Measurements from ENCODE around the gene SMIM3. TPM values are rescaled to one million over a fixed set of nuclear protein-coding genes. Genes with fewer than 3 reads are reported as not detected.

SMIM3 gene, protein sequence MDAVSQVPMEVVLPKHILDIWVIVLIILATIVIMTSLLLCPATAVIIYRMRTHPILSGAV
- total RNA-seq = 3.4 and 3.7 TPM in 2 replicates

DNA sequence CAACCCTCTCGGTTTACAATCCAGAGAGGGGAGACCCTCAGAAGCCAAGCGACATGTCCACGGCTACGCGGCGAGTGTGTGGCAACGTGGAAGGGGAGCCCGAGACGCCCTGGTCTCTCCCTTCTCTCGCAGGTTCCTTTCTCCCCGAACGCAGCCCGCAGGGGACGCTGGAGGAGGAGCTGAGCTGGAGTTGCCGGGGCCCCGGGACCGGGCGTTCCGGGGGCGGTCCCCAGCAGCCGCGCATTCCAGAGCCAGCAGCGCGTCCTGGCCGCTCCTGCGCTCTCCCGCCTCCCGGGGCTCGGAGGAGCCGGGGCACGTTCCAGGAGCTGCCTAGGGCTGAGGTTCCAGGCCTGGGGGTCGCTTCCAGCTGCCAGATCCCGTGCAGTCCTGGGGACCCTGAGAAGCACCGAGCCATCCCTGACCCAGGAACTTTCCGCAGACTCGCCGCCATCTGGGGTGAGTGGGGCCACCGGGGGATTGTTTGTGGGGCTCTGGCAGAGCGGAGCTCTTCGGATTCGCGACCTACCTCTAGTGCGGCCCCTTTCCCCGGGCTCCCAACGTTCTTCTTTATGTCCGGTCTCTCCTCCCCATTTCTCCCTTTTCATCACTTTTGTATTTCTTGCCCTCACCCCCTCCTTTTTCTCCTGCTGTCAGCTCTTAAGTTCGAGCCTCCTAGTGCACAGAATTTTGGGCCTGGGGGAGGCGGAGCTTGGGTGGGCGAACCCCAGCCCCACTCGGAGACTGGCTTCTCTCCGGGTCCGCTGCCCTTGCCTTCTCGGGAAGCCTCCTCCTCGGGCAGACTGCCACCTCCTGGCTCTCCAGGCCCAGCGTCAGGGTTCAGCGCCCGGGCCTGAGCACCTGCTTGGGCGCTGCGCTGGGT is at the start of gene SMIM3:
Gene SMIM3, plus strand, starts transcription at position 241 of the 880 bp plus-strand sequence. CDS start 16,684 bp downstream, outside the sequence.
- FAIRE-seq (no peak), DNase-seq (ENCODE audit: low read depth) (peak; percentile 44)
- H3K27me3 ChIP-seq (ENCODE audit: control insufficient read depth, insufficient read depth, low read length) = no peaks in the 10 kb centered on the region
- H3K36me3 ChIP-seq (ENCODE audit: control insufficient read depth, insufficient read depth, low read length) = no peaks in the 10 kb centered on the region
- H3K4me3 ChIP-seq (ENCODE audit: low read depth, low read length) = peak within 1 kb of the TSS; percentile 72
- TF ChIP-seq CTCF (IDR thresholded peaks at IDR 0.05; ENCODE audit: insufficient read depth, low read length, severe bottlenecking) = peak; percentile 67

DNA sequence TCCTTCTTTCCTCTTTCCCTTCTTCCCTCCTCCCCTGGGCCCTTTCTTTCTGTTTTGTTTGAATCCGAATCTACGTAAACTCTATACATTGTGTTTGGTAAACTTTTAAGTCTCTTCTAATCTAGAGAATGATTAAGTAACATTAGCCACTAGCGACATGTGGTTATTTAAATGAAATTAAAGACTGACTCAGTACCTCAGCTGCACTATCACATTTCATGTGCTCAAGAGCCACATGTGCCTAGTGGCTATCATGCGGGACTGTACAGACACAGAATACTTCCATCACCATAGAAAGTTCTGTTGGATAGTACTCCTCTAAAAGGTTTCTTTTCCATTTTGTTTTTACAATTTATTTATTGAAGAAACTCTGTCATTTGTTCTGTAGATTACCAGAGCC is 48.7 kb upstream of the SMIM3 start:
- no peak for TF ChIP-seq CTCF (IDR thresholded peaks at IDR 0.05; ENCODE audit: insufficient read depth, low read length, severe bottlenecking)
- no peak for FAIRE-seq
- no peak for DNase-seq (ENCODE audit: low read depth)
- H3K36me3 ChIP-seq (ENCODE audit: control insufficient read depth, insufficient read depth, low read length) = peaks cover 11% of the 10 kb centered on the region
- no peak overlapping the region for H3K4me3 ChIP-seq (ENCODE audit: low read depth, low read length)
- no peaks in the 10 kb centered on the region for H3K27me3 ChIP-seq (ENCODE audit: control insufficient read depth, insufficient read depth, low read length)

- no peaks in the 10 kb centered on the region for H3K27me3 ChIP-seq (ENCODE audit: control insufficient read depth, insufficient read depth, low read length)
- no peak for TF ChIP-seq CTCF (IDR thresholded peaks at IDR 0.05; ENCODE audit: insufficient read depth, low read length, severe bottlenecking)
- peaks cover 11% of the 10 kb centered on the region for H3K36me3 ChIP-seq (ENCODE audit: control insufficient read depth, insufficient read depth, low read length)
- FAIRE-seq (no peak), DNase-seq (ENCODE audit: low read depth) (no peak)
- no peak overlapping the region for H3K4me3 ChIP-seq (ENCODE audit: low read depth, low read length)
Measured at GRCh38 chr5:150731669-150732242, 46.8 kb upstream of the SMIM3 start.

GRCh38 chr5:150734579-150735384 is 43.8 kb upstream of the SMIM3 start:
- no peak for DNase-seq (ENCODE audit: low read depth)
- Histone ChIP-seq H3K27me3 (ENCODE audit: control insufficient read depth, insufficient read depth, low read length) (no peaks in the 10 kb centered on the region), H3K36me3 (ENCODE audit: control insufficient read depth, insufficient read depth, low read length) (peaks cover 7% of the 10 kb centered on the region), H3K4me3 (ENCODE audit: low read depth, low read length) (no peak overlapping the region)
- FAIRE-seq = no peak
- TF ChIP-seq CTCF (IDR thresholded peaks at IDR 0.05; ENCODE audit: insufficient read depth, low read length, severe bottlenecking) = no peak

- TF ChIP-seq CTCF (IDR thresholded peaks at IDR 0.05; ENCODE audit: insufficient read depth, low read length, severe bottlenecking) = no peak
- Histone ChIP-seq H3K36me3 (ENCODE audit: control insufficient read depth, insufficient read depth, low read length) (peaks cover 3% of the 10 kb centered on the region), H3K27me3 (ENCODE audit: control insufficient read depth, insufficient read depth, low read length) (no peaks in the 10 kb centered on the region), H3K4me3 (ENCODE audit: low read depth, low read length) (no peak overlapping the region)
- DNase-seq (ENCODE audit: low read depth) (no peak), FAIRE-seq (no peak)
Measured at GRCh38 chr5:150738862-150739261, 39.7 kb upstream of the SMIM3 start.

Measured in bronchial epithelial cell (primary cell).